Measurements from ENCODE around the gene RNU5D-1. TPM values are rescaled to one million over a fixed set of nuclear protein-coding genes. Genes with fewer than 3 reads are reported as not detected.

RNU5D-1 gene
- total and polyA plus RNA-seq, 2 of the 13 experiments (the other 11 are each of a cell fraction or from before 2014, with no cell fraction given): 165 TPM; not detected in 1

GRCh38 chr1:44723496-44724295 lies 7.3 kb downstream of the RNU5D-1 start:
- no peak for FAIRE-seq
- H2AFZ ChIP-seq (ENCODE audit: low read length): no peak overlapping the region
- no TSS peak for BruUV-seq (replicated peaks)
- no peak for TF ChIP-seq MTA1 (CRISPR knock-in tag; IDR thresholded peaks at IDR 0.05; ENCODE audit: borderline replicate concordance)
- TF ChIP-seq ZNF780A (CRISPR knock-in tag; IDR thresholded peaks at IDR 0.05): no peak
- no peak for TF ChIP-seq EZH2 (conservative IDR thresholded peaks at IDR 0.05; ENCODE audit: low read depth, low read length)
- no peak for TF ChIP-seq ZMAT5 (CRISPR knock-in tag; IDR thresholded peaks at IDR 0.05; ENCODE audit: borderline replicate concordance, low read depth)
- no peak for TF ChIP-seq ZNF616 (CRISPR knock-in tag; IDR thresholded peaks at IDR 0.05; ENCODE audit: low read depth)
- TF ChIP-seq GTF2F1 (IDR thresholded peaks at IDR 0.05; ENCODE audit: low read length): no peak
- TF ChIP-seq, protein P1, sequence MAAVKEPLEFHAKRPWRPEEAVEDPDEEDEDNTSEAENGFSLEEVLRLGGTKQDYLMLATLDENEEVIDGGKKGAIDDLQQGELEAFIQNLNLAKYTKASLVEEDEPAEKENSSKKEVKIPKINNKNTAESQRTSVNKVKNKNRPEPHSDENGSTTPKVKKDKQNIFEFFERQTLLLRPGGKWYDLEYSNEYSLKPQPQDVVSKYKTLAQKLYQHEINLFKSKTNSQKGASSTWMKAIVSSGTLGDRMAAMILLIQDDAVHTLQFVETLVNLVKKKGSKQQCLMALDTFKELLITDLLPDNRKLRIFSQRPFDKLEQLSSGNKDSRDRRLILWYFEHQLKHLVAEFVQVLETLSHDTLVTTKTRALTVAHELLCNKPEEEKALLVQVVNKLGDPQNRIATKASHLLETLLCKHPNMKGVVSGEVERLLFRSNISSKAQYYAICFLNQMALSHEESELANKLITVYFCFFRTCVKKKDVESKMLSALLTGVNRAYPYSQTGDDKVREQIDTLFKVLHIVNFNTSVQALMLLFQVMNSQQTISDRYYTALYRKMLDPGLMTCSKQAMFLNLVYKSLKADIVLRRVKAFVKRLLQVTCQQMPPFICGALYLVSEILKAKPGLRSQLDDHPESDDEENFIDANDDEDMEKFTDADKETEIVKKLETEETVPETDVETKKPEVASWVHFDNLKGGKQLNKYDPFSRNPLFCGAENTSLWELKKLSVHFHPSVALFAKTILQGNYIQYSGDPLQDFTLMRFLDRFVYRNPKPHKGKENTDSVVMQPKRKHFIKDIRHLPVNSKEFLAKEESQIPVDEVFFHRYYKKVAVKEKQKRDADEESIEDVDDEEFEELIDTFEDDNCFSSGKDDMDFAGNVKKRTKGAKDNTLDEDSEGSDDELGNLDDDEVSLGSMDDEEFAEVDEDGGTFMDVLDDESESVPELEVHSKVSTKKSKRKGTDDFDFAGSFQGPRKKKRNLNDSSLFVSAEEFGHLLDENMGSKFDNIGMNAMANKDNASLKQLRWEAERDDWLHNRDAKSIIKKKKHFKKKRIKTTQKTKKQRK (IDR thresholded peaks at IDR 0.05; ENCODE audit: low read length): no peak
- TF ChIP-seq, protein P2, sequence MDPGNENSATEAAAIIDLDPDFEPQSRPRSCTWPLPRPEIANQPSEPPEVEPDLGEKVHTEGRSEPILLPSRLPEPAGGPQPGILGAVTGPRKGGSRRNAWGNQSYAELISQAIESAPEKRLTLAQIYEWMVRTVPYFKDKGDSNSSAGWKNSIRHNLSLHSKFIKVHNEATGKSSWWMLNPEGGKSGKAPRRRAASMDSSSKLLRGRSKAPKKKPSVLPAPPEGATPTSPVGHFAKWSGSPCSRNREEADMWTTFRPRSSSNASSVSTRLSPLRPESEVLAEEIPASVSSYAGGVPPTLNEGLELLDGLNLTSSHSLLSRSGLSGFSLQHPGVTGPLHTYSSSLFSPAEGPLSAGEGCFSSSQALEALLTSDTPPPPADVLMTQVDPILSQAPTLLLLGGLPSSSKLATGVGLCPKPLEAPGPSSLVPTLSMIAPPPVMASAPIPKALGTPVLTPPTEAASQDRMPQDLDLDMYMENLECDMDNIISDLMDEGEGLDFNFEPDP (CRISPR knock-in tag; conservative IDR thresholded peaks at IDR 0.05): no peak
- TF ChIP-seq ZNF510 (CRISPR knock-in tag; IDR thresholded peaks at IDR 0.05; ENCODE audit: low read depth): no peak
- TF ChIP-seq GATAD1 (CRISPR knock-in tag; IDR thresholded peaks at IDR 0.05): no peak
- no peak for TF ChIP-seq KDM5B (CRISPR knock-in tag; IDR thresholded peaks at IDR 0.05; ENCODE audit: borderline replicate concordance)
- TF ChIP-seq ETV5 (CRISPR knock-in tag; IDR thresholded peaks at IDR 0.05; ENCODE audit: borderline replicate concordance): no peak
- no peak for TF ChIP-seq RFXANK (CRISPR knock-in tag; IDR thresholded peaks at IDR 0.05)
- TF ChIP-seq MLLT10 (CRISPR knock-in tag; IDR thresholded peaks at IDR 0.05): no peak
- TF ChIP-seq THAP8 (CRISPR knock-in tag; IDR thresholded peaks at IDR 0.05; ENCODE audit: borderline replicate concordance): no peak
- TF ChIP-seq, protein P3, sequence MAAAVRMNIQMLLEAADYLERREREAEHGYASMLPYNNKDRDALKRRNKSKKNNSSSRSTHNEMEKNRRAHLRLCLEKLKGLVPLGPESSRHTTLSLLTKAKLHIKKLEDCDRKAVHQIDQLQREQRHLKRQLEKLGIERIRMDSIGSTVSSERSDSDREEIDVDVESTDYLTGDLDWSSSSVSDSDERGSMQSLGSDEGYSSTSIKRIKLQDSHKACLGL (CRISPR knock-in tag; IDR thresholded peaks at IDR 0.05): no peak

More at GRCh38 chr1:44723496-44724295, 7.3 kb downstream of the RNU5D-1 start:
- Histone ChIP-seq H3K4me2 (ENCODE audit: low read depth, low read length) (no peak overlapping the region), H3K27me3 (ENCODE audit: control insufficient read depth in 1 of 2, insufficient read depth in 2 of 2, low read length in 2 of 2) (no peaks in the 10 kb centered on the region), H3K36me3 (replicated peaks in 1 of 2; ENCODE audit: control insufficient read depth in 1 of 2, insufficient read depth in 2 of 2, low read length in 2 of 2) (no peaks in the 10 kb centered on the region), H3K4me1 (ENCODE audit: insufficient read depth, low read length) (peaks cover 55% of the 10 kb centered on the region), H3K9ac (ENCODE audit: insufficient read depth, low read depth, low read length) (no peak overlapping the region), H3K79me2 (ENCODE audit: insufficient read depth, low read length) (no peaks in the 10 kb centered on the region), H3K27ac (ENCODE audit: extremely low read length, insufficient read depth, low read length) (no peak overlapping the region), H3K4me3 (replicated peaks in 1 of 3; ENCODE audit: insufficient read depth in 1 of 3, low read depth in 2 of 3, low read length in 3 of 3) (no peak overlapping the region), H4K20me1 (ENCODE audit: insufficient read depth, low read length) (no peaks in the 10 kb centered on the region), H3K9me3 (ENCODE audit: low read length) (no peaks in the 10 kb centered on the region)
- WGBS (ENCODE audit: low lambda C conversion rate): 71% methylated on average over 22 of the region's 28 CpGs
- DNase-seq (ENCODE audit: low spot score) (no peak), ATAC-seq (no peak)
- intact Hi-C loops (cut with micrococcal nuclease; ENCODE audit: unreplicated experiment): no loop called here
- POLR2A ChIA-PET: interaction anchor here (4.9 kb wide), 1 partner anchor 9 kb away, joined by 241 read pairs; the partner anchor contains the start of gene RNU5D-1
- in situ Hi-C loops (cut with HindIII; ENCODE audit: extremely low pct_ligation_motif_present, low pct_unique_long_range_greater_than_20kb): no loop called here
- CTCF ChIA-PET (ENCODE audit: low intra/inter-chr PET ratio, low total read pairs): no interaction called here

Measured in HepG2 (cell line).